Measurements from ENCODE around the gene PLA2G15.

Gene PLA2G15

DNA sequence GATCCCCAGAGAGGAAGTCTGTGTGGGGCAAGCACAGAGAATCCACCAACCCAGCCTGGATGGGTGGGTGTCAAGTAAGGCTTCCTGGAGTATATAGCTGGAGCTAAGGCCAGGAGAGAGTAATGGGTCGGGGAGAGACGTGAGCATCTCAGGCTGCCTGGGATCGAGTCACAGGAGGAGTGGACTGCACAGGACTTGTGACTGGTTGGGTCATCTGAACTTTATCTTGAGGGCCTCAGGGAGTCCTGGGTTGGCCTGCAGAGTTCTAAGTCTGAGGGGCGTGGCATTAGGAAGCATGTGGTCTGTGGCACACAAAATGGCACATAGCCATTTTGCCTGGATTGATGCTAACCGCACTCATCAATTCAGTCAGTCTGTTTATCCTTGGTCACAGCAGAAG is 1.5 kb downstream of the PLA2G15 start:
- no peak overlapping the region for H3K27ac ChIP-seq
- TF ChIP-seq, protein P1, sequence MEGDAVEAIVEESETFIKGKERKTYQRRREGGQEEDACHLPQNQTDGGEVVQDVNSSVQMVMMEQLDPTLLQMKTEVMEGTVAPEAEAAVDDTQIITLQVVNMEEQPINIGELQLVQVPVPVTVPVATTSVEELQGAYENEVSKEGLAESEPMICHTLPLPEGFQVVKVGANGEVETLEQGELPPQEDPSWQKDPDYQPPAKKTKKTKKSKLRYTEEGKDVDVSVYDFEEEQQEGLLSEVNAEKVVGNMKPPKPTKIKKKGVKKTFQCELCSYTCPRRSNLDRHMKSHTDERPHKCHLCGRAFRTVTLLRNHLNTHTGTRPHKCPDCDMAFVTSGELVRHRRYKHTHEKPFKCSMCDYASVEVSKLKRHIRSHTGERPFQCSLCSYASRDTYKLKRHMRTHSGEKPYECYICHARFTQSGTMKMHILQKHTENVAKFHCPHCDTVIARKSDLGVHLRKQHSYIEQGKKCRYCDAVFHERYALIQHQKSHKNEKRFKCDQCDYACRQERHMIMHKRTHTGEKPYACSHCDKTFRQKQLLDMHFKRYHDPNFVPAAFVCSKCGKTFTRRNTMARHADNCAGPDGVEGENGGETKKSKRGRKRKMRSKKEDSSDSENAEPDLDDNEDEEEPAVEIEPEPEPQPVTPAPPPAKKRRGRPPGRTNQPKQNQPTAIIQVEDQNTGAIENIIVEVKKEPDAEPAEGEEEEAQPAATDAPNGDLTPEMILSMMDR (IDR thresholded peaks at IDR 0.05): no peak
- no peak for TF ChIP-seq ZFX (IDR thresholded peaks at IDR 0.05; ENCODE audit: borderline replicate concordance)

DNA sequence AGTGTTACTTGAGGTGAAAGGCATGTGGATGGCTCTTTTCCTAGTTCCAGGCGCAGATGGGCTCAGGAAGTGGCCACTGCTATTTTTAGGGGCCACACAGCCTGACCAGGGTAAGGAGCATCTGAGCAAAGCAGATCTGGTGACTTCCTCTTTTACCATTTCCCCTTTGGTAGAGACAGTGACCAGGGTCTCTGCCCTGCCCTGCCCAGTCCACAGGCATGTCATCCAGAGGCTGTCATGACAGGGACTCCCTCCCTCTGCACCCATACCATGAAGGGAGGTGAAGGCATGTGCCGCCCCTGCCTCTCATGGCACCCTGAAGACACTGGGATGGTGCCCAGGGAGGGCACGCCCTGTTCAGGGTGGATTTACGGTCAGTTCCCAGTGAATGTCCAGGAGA is 2.2 kb downstream of the PLA2G15 start:
- TF ChIP-seq, protein P1 (IDR thresholded peaks at IDR 0.05): no peak
- no peak for TF ChIP-seq ZFX (IDR thresholded peaks at IDR 0.05; ENCODE audit: borderline replicate concordance)
- H3K27ac ChIP-seq: no peak overlapping the region

DNA sequence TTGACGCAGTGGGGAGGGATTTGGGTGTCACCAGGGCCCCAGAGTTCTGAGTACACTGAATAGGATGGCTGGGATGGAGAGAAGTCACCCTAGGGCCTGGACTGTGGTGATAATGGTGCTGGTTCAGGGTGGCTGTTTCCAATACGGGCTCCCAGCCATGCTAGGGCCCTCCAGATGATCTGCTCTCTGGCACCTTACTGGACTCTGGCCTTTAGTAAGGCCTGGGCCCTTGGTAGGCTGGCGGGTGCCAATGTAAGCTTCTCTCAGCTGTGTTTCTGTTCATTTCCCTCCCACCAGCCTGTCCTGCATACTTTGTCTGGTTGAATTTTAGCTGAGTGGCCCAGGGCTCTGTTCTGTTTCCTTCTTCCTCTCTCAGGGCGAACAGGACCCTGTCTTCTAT is 2.8 kb downstream of the PLA2G15 start:
- TF ChIP-seq ZFX (IDR thresholded peaks at IDR 0.05; ENCODE audit: borderline replicate concordance): no peak
- TF ChIP-seq, protein P1 (IDR thresholded peaks at IDR 0.05): no peak
- H3K27ac ChIP-seq: no peak overlapping the region

DNA sequence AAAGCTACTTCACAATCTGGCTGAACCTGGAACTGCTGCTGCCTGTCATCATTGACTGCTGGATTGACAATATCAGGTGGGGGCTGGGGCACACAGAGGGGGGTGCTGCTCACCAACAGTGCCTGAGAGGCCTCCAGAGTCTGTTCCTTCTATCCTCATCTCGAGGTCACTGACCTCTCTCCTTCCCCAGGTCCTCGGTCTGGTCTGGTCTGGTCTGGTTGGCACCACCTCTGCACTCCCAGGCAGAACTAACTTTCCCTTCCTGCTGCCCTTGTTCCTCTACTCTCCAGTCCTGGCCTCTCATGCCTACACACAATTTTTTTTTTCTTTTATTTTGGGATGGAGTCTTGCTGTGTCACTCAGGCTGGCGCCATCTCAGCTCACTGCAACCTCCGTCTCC is 4.2 kb downstream of the PLA2G15 start:
- TF ChIP-seq, protein P1 (IDR thresholded peaks at IDR 0.05): no peak
- no peak for TF ChIP-seq ZFX (IDR thresholded peaks at IDR 0.05; ENCODE audit: borderline replicate concordance)

DNA sequence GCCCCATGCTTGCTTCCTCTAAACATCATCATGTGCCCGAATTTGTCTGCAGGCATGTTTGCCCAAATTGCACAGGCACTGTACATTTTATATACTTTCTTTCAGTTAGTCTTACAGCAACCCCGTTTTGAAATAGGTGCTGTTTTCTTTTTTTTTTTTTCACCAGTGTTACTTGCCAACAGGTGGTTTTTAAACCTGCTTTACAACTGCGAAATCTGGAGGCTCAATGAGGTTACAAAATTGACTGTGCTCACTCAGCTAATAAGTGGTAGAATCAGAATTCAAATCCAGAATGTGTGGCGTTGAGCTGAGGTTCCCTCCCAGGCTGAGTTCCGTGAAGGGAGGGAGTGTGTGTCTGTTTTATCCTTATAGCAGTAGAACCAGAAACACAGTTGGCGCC is 5.8 kb downstream of the PLA2G15 start:
- no peak overlapping the region for H3K27ac ChIP-seq
- TF ChIP-seq, protein P1 (IDR thresholded peaks at IDR 0.05): no peak
- TF ChIP-seq ZFX (IDR thresholded peaks at IDR 0.05; ENCODE audit: borderline replicate concordance): no peak

More for the DNA sequence above, 4.2 kb downstream of the PLA2G15 start:
- H3K27ac ChIP-seq: no peak overlapping the region

DNA sequence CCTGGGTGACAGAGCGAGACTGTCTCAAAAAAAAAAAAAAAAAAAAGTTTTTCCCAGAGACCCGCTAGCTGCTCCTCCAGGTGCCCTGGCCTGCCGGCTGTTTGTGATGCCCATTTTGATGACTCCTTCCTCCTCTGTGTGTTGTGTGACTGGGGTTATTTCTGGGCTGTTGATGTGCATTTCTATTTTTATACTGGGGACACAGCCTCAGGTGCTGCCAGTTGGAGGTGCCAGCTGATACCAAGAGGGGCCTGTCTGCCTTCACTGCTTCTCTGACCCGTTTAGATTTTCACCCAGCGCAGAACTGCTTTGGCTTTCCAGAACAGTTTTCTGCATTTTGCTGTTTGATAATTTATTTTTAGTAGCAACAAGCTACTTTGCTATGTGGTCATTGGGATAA is 6.7 kb downstream of the PLA2G15 start:
- TF ChIP-seq, protein P1 (IDR thresholded peaks at IDR 0.05): no peak
- no peak for TF ChIP-seq ZFX (IDR thresholded peaks at IDR 0.05; ENCODE audit: borderline replicate concordance)
- H3K27ac ChIP-seq: no peak overlapping the region

DNA sequence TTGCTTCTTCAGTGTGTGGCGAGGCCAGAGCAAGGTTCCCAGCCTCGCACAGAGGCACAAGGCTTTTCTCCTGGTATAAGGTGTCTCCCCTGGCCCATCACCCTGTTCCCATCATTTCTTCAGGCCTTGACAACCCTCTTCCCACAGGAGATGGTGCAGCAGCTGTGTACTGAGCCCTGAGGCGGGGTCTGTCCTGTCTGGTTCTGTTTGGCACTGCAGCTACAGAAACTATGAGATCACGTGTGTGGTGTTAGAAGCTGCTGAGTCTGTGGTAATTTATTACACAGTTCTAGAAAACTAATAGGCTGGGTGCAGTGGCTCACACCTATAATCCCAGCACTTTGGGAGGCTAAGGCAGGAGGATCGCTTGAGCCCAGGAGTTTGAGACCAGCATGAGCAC is 7.2 kb downstream of the PLA2G15 start:
- no peak for TF ChIP-seq ZFX (IDR thresholded peaks at IDR 0.05; ENCODE audit: borderline replicate concordance)
- TF ChIP-seq, protein P1 (IDR thresholded peaks at IDR 0.05): no peak

More for the DNA sequence above, 7.2 kb downstream of the PLA2G15 start:
- no peak overlapping the region for H3K27ac ChIP-seq
